Ovary (tissue), 9 donors: ENCODE data around the gene WNT6. TPM values are rescaled to one million over a fixed set of nuclear protein-coding genes. Genes with fewer than 3 reads are reported as not detected.

Experiments used
- DNase-seq, 5 donors: peaks; one replicate each; pipeline ENCODE4 v3.0.0-alpha.2; 2019 to 2020
- H3K27ac ChIP-seq, 2 donors: fragments of 200-600 bp; one replicate each; pipeline versions ENCODE4 v1.5.1 to v1.8.0; 2019 to 2022
- H3K27me3 ChIP-seq: fragments of 200-600 bp; one replicate; pipeline ENCODE4 v1.8.0; 2022
- H3K36me3 ChIP-seq: fragments of 200-600 bp; sonication (generic); one replicate; pipeline ENCODE4 v1.5.1; 2019
- H3K4me1 ChIP-seq: one replicate; pipeline ENCODE4 v1.8.1; 2013; ENCODE audit warnings: mild to moderate bottlenecking, moderate library complexity; ENCODE audit not compliant: insufficient read depth
- H3K4me3 ChIP-seq: fragments of 200-600 bp; sonication (generic); one replicate; pipeline ENCODE4 v1.5.1; 2017
- H3K9me3 ChIP-seq, 2 donors: fragments of 200-600 bp in 1 of 2; sonication (generic) in 1 of 2; one replicate each; pipeline versions ENCODE4 v1.5.1 to v1.8.1; 2013 to 2019; ENCODE audit warnings: mild to moderate bottlenecking in 1 of 2, moderate library complexity in 1 of 2
- CTCF ChIP-seq, 3 donors: fragments of 450-650 bp in 2 of 3; fragments of 200-600 bp in 1 of 3; IDR thresholded peaks; one replicate each; pipeline versions ENCODE4 v1.5.1 to v1.8.0; 2016 to 2022; ENCODE audit warnings: antibody characterized with exemption in 3 of 3, mild to moderate bottlenecking in 1 of 3
- EP300 ChIP-seq: sonication (generic); formaldehyde crosslinking; IDR thresholded peaks from one replicate; pipeline ENCODE4 v1.6.1; 2017; ENCODE audit warnings: antibody characterized with exemption
- POLR2A ChIP-seq: fragments of 450-650 bp; IDR thresholded peaks from one replicate; pipeline ENCODE4 v1.6.1; 2017; ENCODE audit warnings: antibody characterized with exemption, mild to moderate bottlenecking, moderate library complexity
- WGBS, 3 donors: extraction: QIAGEN DNeasy Blood & Tissue Kit in 1 of 3; methylation state at CpG; one replicate each; pipeline versions ENCODE4 v1.1.5 to v1.1.7; 2013 to 2017; 5-methylcytosine and 5-hydroxymethylcytosine counted together
- intact Hi-C, 4 donors: fragments of 100-400 bp; cut with DNase I; formaldehyde crosslinking; loops; one replicate each; pipeline versions ENCODE4 v1.11.0 to v1.15.1; 2022 to 2023
- polyA plus RNA-seq, 2 donors: library from polyadenylated mRNA; stranded (reverse); fragments of 200-250 nt in 1 of 2; fragments of 350-450 nt in 1 of 2; fragmentation: Illumina TruSeq in 1 of 2; extraction: RNeasy Lipid Tissue Mini Kit (QIAGEN cat#74804) in 1 of 2; gene quantifications; one replicate each; pipeline ENCODE4 v1.2.3, GENCODE V29; 2013 to 2014
- total RNA-seq, 7 donors: library from RNA; depleted of rRNA in 2 of 7; stranded (reverse); fragments of >200 nt in 2 of 7; fragmentation: NEBNext Ultra II Directional in 3 of 7; extraction: Animal tissue kit (Norgen Biotek cat#: 25700) in 3 of 7; gene quantifications; one replicate each; pipeline versions ENCODE4 v1.1.0 to v1.2.4, GENCODE V29; 2016 to 2023
- donor health status: DM: no; HTN: no; CAD: no; lungs with moderate emphysema.
- donor health status: DM: no; HTN: no; CAD: no.
- donor health status: Bipolar disorder and iron deficiency.
- donor health status: DM: yes; HTN: yes; CAD: no.
- donor health status: DM: no; HTN: no; CAD: no.
- donor health status: DM: yes; HTN: yes; CAD: no.

WNT6 gene
- total and polyA plus RNA-seq, 9 donors: 0.13 to 4.5 (median 2.0) TPM

GRCh38 chr2:218859988-218860831, 605 bp downstream of the WNT6 start:
- DNase-seq: peak in 2 of 5 donors; percentile 36 to 48
- intact Hi-C loops: loop anchor here in 1 of 4 donors (10.0 kb wide), 1 partner anchor 145 kb away; the partner anchor contains the start of gene TTLL4
- H3K9me3 ChIP-seq: no peaks in the 10 kb centered on the region
- WGBS, 3 donors: 2% methylated on average over 30 to 47 of the region's 47 CpGs
- peak overlapping the region in 1 of 2 donors; percentile 13 for H3K27ac ChIP-seq
- H3K4me1 ChIP-seq: peaks cover 5% of the 10 kb centered on the region
- no peaks in the 10 kb centered on the region for H3K27me3 ChIP-seq
- no peak for TF ChIP-seq CTCF (IDR thresholded peaks at IDR 0.05)
- TF ChIP-seq POLR2A: no peak
- peak overlapping the region; percentile 25 for H3K4me3 ChIP-seq
- H3K36me3 ChIP-seq: no peaks in the 10 kb centered on the region

GRCh38 chr2:218860950-218861381, 1.4 kb downstream of the WNT6 start:
- Histone ChIP-seq H3K27me3 (no peaks in the 10 kb centered on the region), H3K27ac (no peak overlapping the region), H3K4me3 (no peak overlapping the region), H3K9me3 (no peaks in the 10 kb centered on the region), H3K4me1 (peaks cover 5% of the 10 kb centered on the region), H3K36me3 (no peaks in the 10 kb centered on the region)
- 1 to 3% (median 1%) methylated on average over 21 of the region's 21 CpGs for WGBS, 3 donors
- TF ChIP-seq POLR2A (no peak), CTCF (IDR thresholded peaks at IDR 0.05) (no peak), EP300 (no peak)
- peak; percentile 51 to 76 (median 64) for DNase-seq
- intact Hi-C loops: no loop called here

- WGBS, 3 donors: 77 to 80% (median 80%) methylated on average over 7 of the region's 7 CpGs
- H3K27me3 ChIP-seq: no peaks in the 10 kb centered on the region
- no peaks in the 10 kb centered on the region for H3K9me3 ChIP-seq
- no peaks in the 10 kb centered on the region for H3K36me3 ChIP-seq
- peak in 2 of 5 donors; percentile 22 to 27 for DNase-seq
- intact Hi-C loops: no loop called here
- peaks cover 5% of the 10 kb centered on the region for H3K4me1 ChIP-seq
- no peak overlapping the region for H3K27ac ChIP-seq
- TF ChIP-seq EP300: no peak
- no peak for TF ChIP-seq POLR2A
- TF ChIP-seq CTCF (IDR thresholded peaks at IDR 0.05): no peak
- no peak overlapping the region for H3K4me3 ChIP-seq
Measured at GRCh38 chr2:218861645-218862318, 2.2 kb downstream of the WNT6 start.

- Histone ChIP-seq H3K27ac (no peak overlapping the region), H3K4me3 (no peak overlapping the region), H3K27me3 (no peaks in the 10 kb centered on the region), H3K4me1 (peaks cover 11% of the 10 kb centered on the region), H3K36me3 (no peaks in the 10 kb centered on the region), H3K9me3 (no peaks in the 10 kb centered on the region)
- intact Hi-C loops: no loop called here
- TF ChIP-seq EP300 (no peak), POLR2A (no peak), CTCF (IDR thresholded peaks at IDR 0.05) (no peak)
- peak in 2 of 5 donors; percentile 6 to 12 for DNase-seq
- 60 to 66% (median 61%) methylated on average over 3 of the region's 3 CpGs for WGBS, 3 donors
Measured at GRCh38 chr2:218863021-218863520, 3.5 kb downstream of the WNT6 start.
